Measurements from ENCODE around the gene ACO2. TPM values are rescaled to one million over a fixed set of nuclear protein-coding genes. Genes with fewer than 3 reads are reported as not detected.
A peak's percentile ranks its signal among the peaks of the same experiment; 100 is the strongest.

The ACO2 gene
- total RNA-seq, 1 donor from 2014 or later, result 67.2 TPM

DNA sequence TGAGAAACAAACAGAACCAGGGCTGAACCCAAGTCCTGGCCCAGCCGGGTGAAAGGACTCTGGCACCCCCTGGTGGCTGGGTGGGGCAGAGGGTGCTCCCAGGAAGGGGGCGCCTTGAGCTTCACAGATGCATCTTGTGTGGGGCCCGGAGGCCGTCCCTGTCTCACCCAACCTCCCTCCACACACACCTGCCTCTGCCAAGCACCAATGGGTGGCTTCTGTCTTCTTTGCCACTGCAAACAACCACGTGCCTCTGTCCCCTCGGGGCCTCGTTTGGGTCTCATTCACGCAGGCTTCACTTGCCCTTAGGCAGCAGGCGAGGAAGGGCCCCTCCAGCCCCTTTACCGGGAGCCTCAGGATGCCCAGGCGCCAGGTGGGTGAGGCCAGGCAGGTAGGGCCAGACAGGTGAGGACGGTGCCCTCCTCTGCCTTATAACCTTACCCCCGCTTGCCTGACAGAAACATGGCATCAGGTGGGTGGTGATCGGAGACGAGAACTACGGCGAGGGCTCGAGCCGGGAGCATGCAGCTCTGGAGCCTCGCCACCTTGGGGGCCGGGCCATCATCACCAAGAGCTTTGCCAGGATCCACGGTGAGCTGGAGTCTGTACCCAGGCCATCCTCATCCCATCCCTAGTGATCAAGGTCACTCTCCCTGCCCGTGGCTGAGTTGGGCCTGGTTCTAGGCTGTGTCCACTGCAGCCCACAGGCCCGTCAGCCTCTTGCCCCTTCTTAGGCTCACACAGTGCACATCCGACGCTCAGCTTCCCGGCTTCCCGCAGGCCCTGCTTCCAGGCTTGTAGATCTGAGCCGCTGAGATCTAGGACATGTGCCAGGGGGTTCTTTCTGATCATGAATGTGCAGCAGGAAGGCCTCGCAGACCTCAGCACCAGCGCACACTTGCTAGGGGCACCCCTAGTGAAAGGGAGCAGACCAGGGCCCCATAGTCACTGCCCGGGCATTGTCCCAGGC, 58.2 kb downstream of the ACO2 start:
- Histone ChIP-seq H3K9me3 (ENCODE audit: insufficient read depth, low read depth, low read length) (no peaks in the 10 kb centered on the region), H3K36me3 (ENCODE audit: insufficient read depth, low read length) (peaks cover 19% of the 10 kb centered on the region), H3K27ac (ENCODE audit: low read depth, low read length) (no peak overlapping the region), H3K9ac (ENCODE audit: low read length) (no peak overlapping the region), H3K4me1 (ENCODE audit: insufficient read depth, low read length) (peaks cover 9% of the 10 kb centered on the region), H4K20me1 (ENCODE audit: insufficient read depth, low read length) (peaks cover 75% of the 10 kb centered on the region), H3K4me3 (ENCODE audit: insufficient read depth, low read depth, low read length) (no peak overlapping the region), H2AFZ (ENCODE audit: low read depth, low read length) (no peak overlapping the region), H3K4me2 (ENCODE audit: low read length) (no peak overlapping the region), H3K27me3 (ENCODE audit: insufficient read depth, low read length) (no peaks in the 10 kb centered on the region), H3K79me2 (ENCODE audit: insufficient read depth, low read length) (peaks cover 22% of the 10 kb centered on the region)
- no peak overlapping the region for H3K27ac Mint-ChIP-seq (ENCODE audit: unreplicated experiment)
- peaks cover 17% of the 10 kb centered on the region for H3K36me3 Mint-ChIP-seq (ENCODE audit: low read depth, unreplicated experiment)
- DNase-seq (ENCODE audit: low read depth) (no peak), FAIRE-seq (no peak)
- peaks cover 4% of the 10 kb centered on the region for H3K4me1 Mint-ChIP-seq (ENCODE audit: low read depth, unreplicated experiment)
- no peak overlapping the region for H3K4me3 Mint-ChIP-seq (ENCODE audit: unreplicated experiment)
- peaks cover 2% of the 10 kb centered on the region for H3K9me3 Mint-ChIP-seq (ENCODE audit: unreplicated experiment)
- no peaks in the 10 kb centered on the region for H3K27me3 Mint-ChIP-seq (ENCODE audit: low read depth, unreplicated experiment)
- TF ChIP-seq, protein P1, sequence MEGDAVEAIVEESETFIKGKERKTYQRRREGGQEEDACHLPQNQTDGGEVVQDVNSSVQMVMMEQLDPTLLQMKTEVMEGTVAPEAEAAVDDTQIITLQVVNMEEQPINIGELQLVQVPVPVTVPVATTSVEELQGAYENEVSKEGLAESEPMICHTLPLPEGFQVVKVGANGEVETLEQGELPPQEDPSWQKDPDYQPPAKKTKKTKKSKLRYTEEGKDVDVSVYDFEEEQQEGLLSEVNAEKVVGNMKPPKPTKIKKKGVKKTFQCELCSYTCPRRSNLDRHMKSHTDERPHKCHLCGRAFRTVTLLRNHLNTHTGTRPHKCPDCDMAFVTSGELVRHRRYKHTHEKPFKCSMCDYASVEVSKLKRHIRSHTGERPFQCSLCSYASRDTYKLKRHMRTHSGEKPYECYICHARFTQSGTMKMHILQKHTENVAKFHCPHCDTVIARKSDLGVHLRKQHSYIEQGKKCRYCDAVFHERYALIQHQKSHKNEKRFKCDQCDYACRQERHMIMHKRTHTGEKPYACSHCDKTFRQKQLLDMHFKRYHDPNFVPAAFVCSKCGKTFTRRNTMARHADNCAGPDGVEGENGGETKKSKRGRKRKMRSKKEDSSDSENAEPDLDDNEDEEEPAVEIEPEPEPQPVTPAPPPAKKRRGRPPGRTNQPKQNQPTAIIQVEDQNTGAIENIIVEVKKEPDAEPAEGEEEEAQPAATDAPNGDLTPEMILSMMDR (IDR thresholded peaks at IDR 0.05; ENCODE audit: insufficient read depth, low read depth, low read length), result peak; percentile 58
- TF ChIP-seq EZH2 (IDR thresholded peaks at IDR 0.05; ENCODE audit: insufficient read depth, low read length), result no peak

DNA sequence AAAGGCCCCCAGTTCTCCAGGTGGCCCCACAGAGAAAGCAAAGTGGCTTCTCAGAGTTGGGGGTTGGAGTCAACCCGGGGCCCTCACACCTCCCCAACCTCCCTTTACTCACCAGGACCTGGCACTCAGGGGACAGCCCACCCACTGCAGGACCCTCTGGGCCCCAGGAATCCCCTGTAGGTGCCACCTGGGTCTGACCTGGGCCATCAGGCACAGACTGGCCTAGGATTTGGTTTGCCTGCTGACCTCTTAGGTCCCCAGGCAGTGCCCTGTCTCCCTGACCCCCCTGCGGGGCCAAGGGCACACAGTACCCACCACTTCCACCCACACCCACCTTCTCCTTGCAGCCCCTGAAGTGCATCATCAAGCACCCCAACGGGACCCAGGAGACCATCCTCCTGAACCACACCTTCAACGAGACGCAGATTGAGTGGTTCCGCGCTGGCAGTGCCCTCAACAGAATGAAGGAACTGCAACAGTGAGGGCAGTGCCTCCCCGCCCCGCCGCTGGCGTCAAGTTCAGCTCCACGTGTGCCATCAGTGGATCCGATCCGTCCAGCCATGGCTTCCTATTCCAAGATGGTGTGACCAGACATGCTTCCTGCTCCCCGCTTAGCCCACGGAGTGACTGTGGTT, 59.3 kb downstream of the ACO2 start:
- H3K9me3 ChIP-seq (ENCODE audit: insufficient read depth, low read depth, low read length), result no peaks in the 10 kb centered on the region
- H3K4me2 ChIP-seq (ENCODE audit: low read length), result no peak overlapping the region
- TF ChIP-seq EZH2 (IDR thresholded peaks at IDR 0.05; ENCODE audit: insufficient read depth, low read length), result no peak
- TF ChIP-seq, protein P1 (IDR thresholded peaks at IDR 0.05; ENCODE audit: insufficient read depth, low read depth, low read length), result no peak
- peaks cover 34% of the 10 kb centered on the region for H3K79me2 ChIP-seq (ENCODE audit: insufficient read depth, low read length)
- H3K4me3 ChIP-seq (ENCODE audit: insufficient read depth, low read depth, low read length), result no peak overlapping the region
- H3K4me1 Mint-ChIP-seq (ENCODE audit: low read depth, unreplicated experiment), result peaks cover 4% of the 10 kb centered on the region
- no peak for DNase-seq (ENCODE audit: low read depth)
- H3K36me3 Mint-ChIP-seq (ENCODE audit: low read depth, unreplicated experiment), result peaks cover 13% of the 10 kb centered on the region
- H4K20me1 ChIP-seq (ENCODE audit: insufficient read depth, low read length), result peaks cover 86% of the 10 kb centered on the region
- H3K9ac ChIP-seq (ENCODE audit: low read length), result no peak overlapping the region
- peaks cover 19% of the 10 kb centered on the region for H3K36me3 ChIP-seq (ENCODE audit: insufficient read depth, low read length)
- no peak for FAIRE-seq
- H3K27me3 ChIP-seq (ENCODE audit: insufficient read depth, low read length), result no peaks in the 10 kb centered on the region
- peak overlapping the region; percentile 15 for H3K27ac Mint-ChIP-seq (ENCODE audit: unreplicated experiment)
- H3K4me1 ChIP-seq (ENCODE audit: insufficient read depth, low read length), result peaks cover 9% of the 10 kb centered on the region
- H3K27ac ChIP-seq (ENCODE audit: low read depth, low read length), result no peak overlapping the region
- H3K9me3 Mint-ChIP-seq (ENCODE audit: unreplicated experiment), result no peaks in the 10 kb centered on the region
- no peaks in the 10 kb centered on the region for H3K27me3 Mint-ChIP-seq (ENCODE audit: low read depth, unreplicated experiment)
- H3K4me3 Mint-ChIP-seq (ENCODE audit: unreplicated experiment), result no peak overlapping the region
- H2AFZ ChIP-seq (ENCODE audit: low read depth, low read length), result no peak overlapping the region

Measured in astrocyte (in vitro differentiated cells and primary cell).